Progenitor cell of endocrine pancreas (in vitro differentiated cells): ENCODE data around the gene ZNF469. TPM values are rescaled to one million over a fixed set of nuclear protein-coding genes. Genes with fewer than 3 reads are reported as not detected.

Experiments used
- DNase-seq: peaks from one replicate; pipeline ENCODE4 v3.0.0; 2021; ENCODE audit warnings: low spot score; ENCODE audit not compliant: unreplicated experiment
- H3K27ac Mint-ChIP-seq: 2 replicates; pipeline ENCODE4 v1.8.0; 2021; ENCODE audit warnings: mild to moderate bottlenecking, moderate library complexity, mixed read lengths
- H3K27me3 Mint-ChIP-seq: 2 replicates; pipeline ENCODE4 v1.8.0; 2021; ENCODE audit warnings: mixed read lengths
- H3K36me3 Mint-ChIP-seq: 2 replicates; pipeline ENCODE4 v1.8.0; 2022; ENCODE audit warnings: mixed read lengths; ENCODE audit not compliant: insufficient read depth
- H3K4me1 Mint-ChIP-seq: 2 replicates; pipeline ENCODE4 v1.8.0; 2021; ENCODE audit warnings: low read depth, mixed read lengths
- H3K4me3 Mint-ChIP-seq: 2 replicates; pipeline ENCODE4 v1.8.0; 2021; ENCODE audit warnings: low read depth, mild to moderate bottlenecking, moderate library complexity, mixed read lengths
- H3K9me3 Mint-ChIP-seq: 2 replicates; pipeline ENCODE4 v1.8.0; 2021; ENCODE audit warnings: low read depth, mixed read lengths
- total RNA-seq: library from RNA; stranded (reverse); gene quantifications from 2 replicates; pipeline ENCODE4 v1.2.1, GENCODE V29; 2021
- TF ChIP-seq, protein P1 (sequence below): fragments of 200-600 bp; sonication (generic); IDR thresholded peaks from one replicate; pipeline ENCODE4 v1.5.0; 2021; ENCODE audit warnings: antibody characterized with exemption, mild to moderate bottlenecking; ENCODE audit not compliant: unreplicated experiment

The ZNF469 gene
- total RNA-seq, 1 donor from 2014 or later, result 0.05 TPM

DNA sequence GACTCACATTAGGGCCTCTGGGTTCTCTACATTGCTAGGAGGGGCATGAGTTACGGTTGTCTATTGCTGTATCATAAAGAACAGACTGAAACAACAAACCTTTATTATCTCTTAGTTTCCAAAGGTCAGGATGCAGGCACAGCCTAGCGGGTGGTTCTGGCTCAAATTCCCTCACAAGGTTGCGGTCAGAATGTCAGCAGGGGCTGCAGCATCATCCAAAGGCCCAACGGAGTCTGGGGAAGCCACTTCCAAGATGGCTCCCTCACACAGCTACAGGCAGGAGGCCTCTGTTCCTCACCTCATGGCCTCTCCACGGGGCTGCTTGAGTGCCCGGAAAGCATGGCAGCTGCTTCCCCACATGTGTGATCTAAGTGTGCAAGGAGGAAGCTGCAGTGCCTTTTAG lies 40.7 kb downstream of the ZNF469 start:
- no peak overlapping the region for H3K27ac Mint-ChIP-seq

DNA sequence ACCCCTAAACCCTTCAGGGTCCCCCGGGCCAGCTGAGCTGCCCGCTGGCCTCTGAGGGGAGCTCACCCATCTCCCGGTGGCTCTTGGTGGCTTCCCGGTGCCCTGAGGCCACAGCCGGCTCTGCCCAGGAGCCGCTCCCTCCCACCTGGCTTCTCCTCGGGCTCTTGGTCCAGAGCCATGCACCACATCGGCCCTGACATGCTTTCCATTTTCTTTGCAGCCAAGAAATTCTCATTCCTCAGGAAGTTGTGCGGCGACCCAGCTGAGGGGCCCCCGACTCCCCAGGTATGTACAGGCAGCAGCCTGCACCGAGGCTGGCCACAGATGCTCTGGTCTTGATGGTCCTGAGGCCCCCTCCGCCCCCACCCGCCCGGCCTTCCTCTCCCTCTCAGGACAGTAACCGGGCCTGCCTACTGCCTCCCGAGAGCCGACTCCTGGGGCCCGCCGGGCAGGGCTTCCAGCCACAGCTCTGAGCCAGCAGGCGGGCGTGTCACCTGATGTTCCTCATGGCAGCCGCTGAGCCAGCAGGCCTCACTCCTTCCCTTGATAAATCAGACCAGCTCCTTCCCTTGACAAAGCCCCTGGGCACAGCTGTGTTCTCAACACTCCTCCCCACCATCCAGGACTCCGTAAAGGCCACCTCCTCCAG lies 42.0 kb downstream of the ZNF469 start:
- Mint-ChIP-seq H3K27ac (no peak overlapping the region), H3K27me3 (peaks cover 8% of the 10 kb centered on the region), H3K4me1 (no peaks in the 10 kb centered on the region), H3K9me3 (no peaks in the 10 kb centered on the region), H3K4me3 (no peak overlapping the region), H3K36me3 (no peaks in the 10 kb centered on the region)
- DNase-seq, result no peak
- TF ChIP-seq, protein P1, sequence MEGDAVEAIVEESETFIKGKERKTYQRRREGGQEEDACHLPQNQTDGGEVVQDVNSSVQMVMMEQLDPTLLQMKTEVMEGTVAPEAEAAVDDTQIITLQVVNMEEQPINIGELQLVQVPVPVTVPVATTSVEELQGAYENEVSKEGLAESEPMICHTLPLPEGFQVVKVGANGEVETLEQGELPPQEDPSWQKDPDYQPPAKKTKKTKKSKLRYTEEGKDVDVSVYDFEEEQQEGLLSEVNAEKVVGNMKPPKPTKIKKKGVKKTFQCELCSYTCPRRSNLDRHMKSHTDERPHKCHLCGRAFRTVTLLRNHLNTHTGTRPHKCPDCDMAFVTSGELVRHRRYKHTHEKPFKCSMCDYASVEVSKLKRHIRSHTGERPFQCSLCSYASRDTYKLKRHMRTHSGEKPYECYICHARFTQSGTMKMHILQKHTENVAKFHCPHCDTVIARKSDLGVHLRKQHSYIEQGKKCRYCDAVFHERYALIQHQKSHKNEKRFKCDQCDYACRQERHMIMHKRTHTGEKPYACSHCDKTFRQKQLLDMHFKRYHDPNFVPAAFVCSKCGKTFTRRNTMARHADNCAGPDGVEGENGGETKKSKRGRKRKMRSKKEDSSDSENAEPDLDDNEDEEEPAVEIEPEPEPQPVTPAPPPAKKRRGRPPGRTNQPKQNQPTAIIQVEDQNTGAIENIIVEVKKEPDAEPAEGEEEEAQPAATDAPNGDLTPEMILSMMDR, result no peak

More for the DNA sequence above, 40.7 kb downstream of the ZNF469 start:
- Mint-ChIP-seq H3K4me3 (no peak overlapping the region), H3K27me3 (peaks cover 12% of the 10 kb centered on the region), H3K4me1 (no peaks in the 10 kb centered on the region), H3K36me3 (no peaks in the 10 kb centered on the region), H3K9me3 (no peaks in the 10 kb centered on the region)
- DNase-seq, result no peak
- TF ChIP-seq, protein P1, result no peak

DNA sequence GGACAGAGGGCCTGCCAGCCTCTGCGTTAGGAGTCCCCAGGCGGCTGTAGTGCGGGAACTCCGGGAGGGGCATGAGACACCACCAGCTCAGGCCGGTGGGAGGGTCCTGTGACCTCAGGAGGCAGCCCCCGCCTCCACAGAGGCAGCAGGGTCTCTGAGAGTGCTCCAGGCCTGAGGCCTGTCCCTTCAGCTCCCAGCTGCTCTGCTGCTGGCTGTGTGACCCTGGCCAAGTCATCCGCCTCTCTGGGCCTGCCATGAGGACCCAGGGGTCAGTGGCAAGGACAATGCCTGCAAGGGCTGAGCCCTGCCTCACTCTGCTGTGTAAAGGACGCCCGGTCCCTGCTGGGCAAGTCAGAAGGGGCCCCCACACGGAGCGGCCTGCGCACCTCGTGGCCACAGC lies 43.3 kb downstream of the ZNF469 start:
- Mint-ChIP-seq H3K4me3 (no peak overlapping the region), H3K27me3 (peaks cover 5% of the 10 kb centered on the region), H3K27ac (no peak overlapping the region), H3K9me3 (no peaks in the 10 kb centered on the region), H3K36me3 (no peaks in the 10 kb centered on the region), H3K4me1 (no peaks in the 10 kb centered on the region)
- DNase-seq, result no peak
- TF ChIP-seq, protein P1, result no peak

DNA sequence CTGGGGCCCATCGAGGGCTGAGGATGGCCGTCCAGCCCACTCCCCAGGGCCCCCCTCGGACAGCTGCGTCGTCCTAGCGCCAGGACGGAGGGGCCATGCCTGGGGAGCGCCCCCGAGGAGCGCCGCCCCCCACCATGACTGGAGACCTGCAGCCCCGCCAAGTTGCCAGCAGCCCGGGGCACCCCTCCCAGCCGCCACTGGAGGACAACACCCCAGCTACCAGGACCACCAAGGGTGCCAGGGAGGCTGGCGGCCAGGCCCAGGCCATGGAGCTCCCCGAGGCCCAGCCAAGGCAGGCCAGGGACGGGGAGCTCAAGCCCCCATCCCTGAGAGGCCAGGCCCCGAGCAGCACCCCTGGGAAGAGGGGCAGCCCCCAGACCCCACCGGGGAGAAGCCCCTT lies 44.6 kb downstream of the ZNF469 start:
- no peak overlapping the region for H3K4me3 Mint-ChIP-seq
- TF ChIP-seq, protein P1, result no peak
- no peak for DNase-seq
- no peaks in the 10 kb centered on the region for H3K4me1 Mint-ChIP-seq
- H3K27me3 Mint-ChIP-seq, result peaks cover 14% of the 10 kb centered on the region
- H3K27ac Mint-ChIP-seq, result no peak overlapping the region
- no peaks in the 10 kb centered on the region for H3K36me3 Mint-ChIP-seq
- no peaks in the 10 kb centered on the region for H3K9me3 Mint-ChIP-seq

DNA sequence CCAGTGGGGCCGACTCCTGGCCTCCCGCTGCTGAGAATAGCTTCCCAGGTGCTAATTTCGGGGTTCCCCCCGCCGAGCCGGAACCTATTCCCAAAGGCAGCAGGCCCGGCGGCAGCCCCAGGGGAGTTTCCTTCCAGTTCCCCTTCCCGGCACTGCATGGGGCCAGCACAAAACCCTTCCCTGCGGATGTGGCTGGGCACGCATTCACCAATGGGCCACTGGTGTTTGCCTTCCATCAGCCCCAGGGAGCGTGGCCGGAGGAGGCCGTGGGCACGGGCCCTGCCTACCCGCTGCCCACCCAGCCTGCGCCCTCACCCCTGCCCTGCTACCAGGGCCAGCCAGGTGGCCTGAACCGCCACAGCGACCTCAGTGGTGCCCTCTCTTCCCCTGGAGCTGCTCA lies 45.4 kb downstream of the ZNF469 start:
- no peaks in the 10 kb centered on the region for H3K36me3 Mint-ChIP-seq
- TF ChIP-seq, protein P1, result no peak
- no peak overlapping the region for H3K27ac Mint-ChIP-seq
- H3K4me3 Mint-ChIP-seq, result no peak overlapping the region
- no peaks in the 10 kb centered on the region for H3K4me1 Mint-ChIP-seq
- DNase-seq, result no peak
- no peaks in the 10 kb centered on the region for H3K9me3 Mint-ChIP-seq
- peaks cover 14% of the 10 kb centered on the region for H3K27me3 Mint-ChIP-seq
